ENCODE measurements around the gene PILRB. TPM values are rescaled to one million over a fixed set of nuclear protein-coding genes. Genes with fewer than 3 reads are reported as not detected.

PILRB gene
- total and polyA plus RNA-seq, 9 of the 15 experiments (the other 6 are each of a cell fraction or from before 2014, with no cell fraction given) = 6.2 to 94.6 (median 37.0) TPM

DNA sequence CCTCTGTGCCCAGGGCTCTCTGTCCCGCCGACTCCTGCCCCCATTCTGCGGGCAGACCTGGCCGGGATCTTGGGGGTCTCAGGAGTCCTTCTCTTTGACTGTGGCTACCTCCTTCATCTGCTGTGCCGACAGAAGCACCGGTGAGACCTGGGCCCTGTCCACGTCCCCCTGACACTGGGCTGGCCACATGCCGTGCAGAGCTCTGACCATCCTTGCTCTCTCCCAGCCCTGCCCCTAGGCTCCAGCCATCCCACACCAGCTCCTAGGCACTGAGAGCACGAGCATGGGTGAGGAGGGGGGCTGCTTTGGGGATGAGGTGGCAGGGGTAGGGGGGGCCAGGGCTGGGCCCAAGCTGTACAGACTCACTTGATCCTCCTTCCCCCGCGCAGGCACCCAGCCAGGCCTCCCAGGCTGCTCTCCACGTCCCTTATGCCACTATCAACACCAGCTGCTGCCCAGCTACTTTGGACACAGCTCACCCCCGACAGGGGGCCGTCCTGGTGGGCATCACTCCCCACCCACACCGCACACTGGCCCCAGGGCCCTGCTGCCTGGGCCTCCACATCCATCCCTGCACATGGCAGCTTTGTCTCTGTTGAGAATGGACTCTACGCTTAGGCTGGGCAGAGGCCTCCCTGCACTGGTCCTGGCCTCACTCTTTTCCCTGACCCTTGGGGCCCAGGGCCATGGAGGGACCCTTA, 4.8 kb upstream of the PILRB start:
- FAIRE-seq (no peak), ATAC-seq (no peak; the same call in 2 of the 3 replicates), DNase-seq (ENCODE audit: extremely low read depth in 1 of 4, low spot score in 3 of 4) (no peak)
- no peaks in the 10 kb centered on the region for H3K9me1 ChIP-seq (ENCODE audit: control insufficient read depth, insufficient read depth, low read length)
- TF ChIP-seq ZNF12 (CRISPR knock-in tag; IDR thresholded peaks at IDR 0.05) (no peak), PCBP1 (IDR thresholded peaks at IDR 0.05; ENCODE audit: low read depth, low read length, poor library complexity, severe bottlenecking) (peak; percentile 32), STAT5B (CRISPR knock-in tag; IDR thresholded peaks at IDR 0.05) (no peak), RBFOX2 (IDR thresholded peaks at IDR 0.05; ENCODE audit: low read depth, low read length) (0 out of 2 replicates have a peak, but pooled peaks have one; percentile 36), ZNF124 (CRISPR knock-in tag; IDR thresholded peaks at IDR 0.05) (no peak), CSDE1 (IDR thresholded peaks at IDR 0.05) (no peak), POLR2G (IDR thresholded peaks at IDR 0.05; ENCODE audit: low read depth, low read length) (peak; percentile 63; the same call in 1 of the 2 replicates), BRCA1 (IDR thresholded peaks at IDR 0.05) (no peak), BRCA1 (CRISPR knock-in tag; IDR thresholded peaks at IDR 0.05) (no peak), HDAC2 (IDR thresholded peaks at IDR 0.05) (no peak), RBM22 (IDR thresholded peaks at IDR 0.05; ENCODE audit: low read depth, low read length, poor library complexity, severe bottlenecking) (peak; percentile 75)
- TF ChIP-seq, protein P1, sequence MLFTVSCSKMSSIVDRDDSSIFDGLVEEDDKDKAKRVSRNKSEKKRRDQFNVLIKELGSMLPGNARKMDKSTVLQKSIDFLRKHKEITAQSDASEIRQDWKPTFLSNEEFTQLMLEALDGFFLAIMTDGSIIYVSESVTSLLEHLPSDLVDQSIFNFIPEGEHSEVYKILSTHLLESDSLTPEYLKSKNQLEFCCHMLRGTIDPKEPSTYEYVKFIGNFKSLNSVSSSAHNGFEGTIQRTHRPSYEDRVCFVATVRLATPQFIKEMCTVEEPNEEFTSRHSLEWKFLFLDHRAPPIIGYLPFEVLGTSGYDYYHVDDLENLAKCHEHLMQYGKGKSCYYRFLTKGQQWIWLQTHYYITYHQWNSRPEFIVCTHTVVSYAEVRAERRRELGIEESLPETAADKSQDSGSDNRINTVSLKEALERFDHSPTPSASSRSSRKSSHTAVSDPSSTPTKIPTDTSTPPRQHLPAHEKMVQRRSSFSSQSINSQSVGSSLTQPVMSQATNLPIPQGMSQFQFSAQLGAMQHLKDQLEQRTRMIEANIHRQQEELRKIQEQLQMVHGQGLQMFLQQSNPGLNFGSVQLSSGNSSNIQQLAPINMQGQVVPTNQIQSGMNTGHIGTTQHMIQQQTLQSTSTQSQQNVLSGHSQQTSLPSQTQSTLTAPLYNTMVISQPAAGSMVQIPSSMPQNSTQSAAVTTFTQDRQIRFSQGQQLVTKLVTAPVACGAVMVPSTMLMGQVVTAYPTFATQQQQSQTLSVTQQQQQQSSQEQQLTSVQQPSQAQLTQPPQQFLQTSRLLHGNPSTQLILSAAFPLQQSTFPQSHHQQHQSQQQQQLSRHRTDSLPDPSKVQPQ (CRISPR knock-in tag; IDR thresholded peaks at IDR 0.05; ENCODE audit: borderline replicate concordance) = no peak
- TF ChIP-seq, protein P2, sequence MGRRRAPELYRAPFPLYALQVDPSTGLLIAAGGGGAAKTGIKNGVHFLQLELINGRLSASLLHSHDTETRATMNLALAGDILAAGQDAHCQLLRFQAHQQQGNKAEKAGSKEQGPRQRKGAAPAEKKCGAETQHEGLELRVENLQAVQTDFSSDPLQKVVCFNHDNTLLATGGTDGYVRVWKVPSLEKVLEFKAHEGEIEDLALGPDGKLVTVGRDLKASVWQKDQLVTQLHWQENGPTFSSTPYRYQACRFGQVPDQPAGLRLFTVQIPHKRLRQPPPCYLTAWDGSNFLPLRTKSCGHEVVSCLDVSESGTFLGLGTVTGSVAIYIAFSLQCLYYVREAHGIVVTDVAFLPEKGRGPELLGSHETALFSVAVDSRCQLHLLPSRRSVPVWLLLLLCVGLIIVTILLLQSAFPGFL (CRISPR knock-in tag; IDR thresholded peaks at IDR 0.05) = no peak
- ChIA-PET CTCF (ENCODE audit: low intra/inter-chr PET ratio) (interaction anchor here (0.6 kb wide), 1 partner anchor 218 kb away, joined by 3 read pairs; no protein-coding TSS in a partner anchor), POLR2A (interaction anchor here (0.9 kb wide), 1 partner anchor 9 kb away, joined by 5 read pairs; no protein-coding TSS in a partner anchor)
- 87% methylated on average over 10 of the region's 16 CpGs for WGBS (ENCODE audit: insufficient coverage, low coverage, missing lambda C conversion rate)
- in situ Hi-C loops (cut with MboI) = no loop called here
- peaks cover 94% of the 10 kb centered on the region for H3K36me3 ChIP-seq (ENCODE audit: control insufficient read depth, insufficient read depth, low read length)
- H3K9ac ChIP-seq (ENCODE audit: insufficient read depth in 1 of 2, low read depth in 2 of 2, low read length in 2 of 2) = peak overlapping the region in 1 of 2 experiments; percentile 26; a peak in 2 of 4 replicates
- intact Hi-C loops (cut with micrococcal nuclease) = no loop called here
- H3K4me3 ChIP-seq = no peak overlapping the region
- no peaks in the 10 kb centered on the region for H3K79me2 ChIP-seq (ENCODE audit: control insufficient read depth, insufficient read depth, low read length)
- no peak overlapping the region for H3K27ac ChIP-seq (ENCODE audit: extremely low read depth, low read depth, low read length)
- no peaks in the 10 kb centered on the region for H3K9me3 ChIP-seq (replicated peaks; ENCODE audit: control insufficient read depth, insufficient read depth, low read depth, low read length)
- no peaks in the 10 kb centered on the region for H3K27me3 ChIP-seq (ENCODE audit: control insufficient read depth in 2 of 2, insufficient read depth in 2 of 2, low read length in 2 of 2)
- BruUV-seq (replicated peaks) = no TSS peak
- H3K4me1 ChIP-seq (replicated peaks in 1 of 2; ENCODE audit: control insufficient read depth in 2 of 2, insufficient read depth in 2 of 2, low read length in 2 of 2) = peaks cover 0 to 9% of the 10 kb centered on the region in 2 experiments; a peak in 1 of 5 replicates
- no peak overlapping the region for H2AFZ ChIP-seq (ENCODE audit: low read depth, low read length)
- peaks cover 6% of the 10 kb centered on the region; the same call in 1 of the 2 replicates for H4K20me1 ChIP-seq (replicated peaks; ENCODE audit: control insufficient read depth, insufficient read depth, low read length)
- no peak overlapping the region for H3K4me2 ChIP-seq (ENCODE audit: insufficient read depth, low read length)
